Sigmoid colon (tissue), 4 donors: ENCODE data around the gene CYP27B1.

ENCODE experiments used
- CTCF ChIP-seq, 4 experiments: fragments of 450-650 bp in 3 of 4; fragments of 200-600 bp in 1 of 4; IDR thresholded peaks; one replicate each; pipeline ENCODE4 v1.5.1; 2016 to 2019; ENCODE audit warnings: antibody characterized with exemption in 4 of 4, mild to moderate bottlenecking in 3 of 4, moderate library complexity in 2 of 4
- EP300 ChIP-seq, 4 donors: sonication (generic); formaldehyde crosslinking; IDR thresholded peaks; one replicate each; pipeline ENCODE4 v1.6.1; 2017; ENCODE audit warnings: antibody characterized with exemption in 4 of 4
- POLR2A ChIP-seq, 2 donors: fragments of 450-650 bp; IDR thresholded peaks; one replicate each; pipeline ENCODE4 v1.6.1; 2016; ENCODE audit warnings: antibody characterized with exemption in 2 of 2, mild to moderate bottlenecking in 2 of 2, moderate library complexity in 2 of 2
- POLR2AphosphoS5 ChIP-seq, 4 donors: sonication (generic); formaldehyde crosslinking; IDR thresholded peaks; one replicate each; pipeline ENCODE4 v1.6.1; 2017; ENCODE audit warnings: antibody characterized with exemption in 4 of 4

DNA sequence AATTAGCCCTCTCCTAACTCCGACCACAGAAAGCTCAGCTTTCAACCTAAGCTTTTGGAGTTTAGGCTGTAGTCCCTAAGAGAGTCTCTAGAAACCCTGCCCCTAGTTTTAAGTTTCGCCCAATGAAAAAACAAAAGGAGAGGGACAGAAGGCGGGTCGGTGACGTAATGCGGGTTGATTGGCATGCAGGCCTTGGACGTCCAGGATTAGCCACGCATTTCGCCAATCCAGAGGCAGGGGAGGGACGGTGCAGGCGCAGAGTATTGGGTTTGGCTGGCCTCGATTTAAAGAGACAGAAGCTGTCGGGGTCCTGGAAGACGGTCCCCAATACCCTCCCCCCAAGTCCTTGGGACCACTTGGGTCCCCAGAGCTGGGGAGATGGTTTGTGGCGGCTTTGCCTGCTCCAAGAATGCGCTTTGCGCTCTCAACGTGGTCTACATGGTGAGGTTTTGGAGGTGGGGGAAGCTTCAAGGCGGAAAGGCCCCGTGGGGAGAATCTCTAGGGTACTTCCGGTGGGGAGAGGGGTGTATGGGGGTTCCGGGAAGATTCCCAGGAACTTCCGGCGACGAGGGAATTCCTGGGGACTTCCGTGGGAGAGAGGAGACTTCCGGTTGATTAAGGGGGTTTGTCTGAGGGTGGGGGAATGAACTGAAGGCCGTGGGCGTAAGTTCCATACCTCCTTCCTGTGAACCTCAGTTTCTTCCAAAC lies 21.9 kb downstream of the CYP27B1 start, which contains the start of gene TSPAN31:
- peak; percentile 53 to 90 (median 70) for TF ChIP-seq POLR2AphosphoS5 (IDR thresholded peaks at IDR 0.05)
- no peak for TF ChIP-seq CTCF (IDR thresholded peaks at IDR 0.05)
- peak; percentile 24 to 45 for TF ChIP-seq POLR2A (IDR thresholded peaks at IDR 0.05)
- no peak for TF ChIP-seq EP300 (IDR thresholded peaks at IDR 0.05)
